Non-pigmented ciliary epithelial cell (primary cell): Measurements from ENCODE around the gene B3GALT6.

Experiments used
- DNase-seq: peaks from one replicate; pipeline ENCODE4 v3.0.0-alpha.2; 2010; ENCODE audit warnings: low read depth

The B3GALT6 gene

DNA sequence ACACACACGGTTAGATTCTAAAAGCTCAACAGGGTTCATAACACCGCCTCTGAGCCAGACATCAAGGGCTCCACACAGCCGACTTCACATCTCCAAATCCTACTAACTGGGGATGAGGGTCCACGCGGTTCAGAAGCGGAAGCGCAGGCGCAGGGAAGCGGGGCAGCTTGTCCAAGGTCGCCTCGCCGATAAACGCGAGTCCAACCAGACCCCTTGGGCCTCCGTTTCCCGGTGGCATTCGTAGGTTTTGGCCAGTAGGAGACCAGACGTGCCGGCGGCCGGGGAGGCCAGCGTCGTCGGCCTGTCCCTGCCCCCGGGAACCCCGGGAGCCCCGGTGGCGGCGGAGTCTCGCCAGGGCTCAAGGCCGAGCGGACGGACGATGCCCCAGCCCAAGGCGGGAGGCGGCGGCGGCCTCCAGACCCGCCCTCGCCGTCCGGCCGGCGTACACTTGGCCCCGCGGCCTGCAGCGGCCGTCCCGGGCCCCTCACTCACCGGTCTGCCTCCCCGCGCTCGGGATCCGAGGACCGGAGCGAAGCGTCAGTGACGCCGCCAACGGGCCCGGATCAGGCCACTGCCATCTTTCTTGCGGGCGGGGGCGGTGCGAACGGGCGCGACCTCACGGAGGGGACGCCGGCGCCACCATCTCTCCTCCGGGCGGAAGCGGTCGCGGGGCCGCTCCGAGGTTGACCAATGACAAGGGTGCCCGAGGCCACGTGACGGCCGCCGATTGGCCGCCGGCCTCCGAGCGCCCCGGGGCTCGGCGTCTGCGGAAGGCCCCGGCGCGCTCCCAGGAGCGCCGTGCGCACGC is 433 bp upstream of the B3GALT6 start, which contains the start of gene SDF4:
TSS of gene SDF4 (minus strand) at position 602 of the 808 bp plus-strand sequence. CDS start 3,229 bp downstream, outside the sequence.
- peak; percentile 63 for DNase-seq

GRCh38 chr1:1232796-1233566 is 944 bp downstream of the B3GALT6 start:
- DNase-seq: no peak

DNA sequence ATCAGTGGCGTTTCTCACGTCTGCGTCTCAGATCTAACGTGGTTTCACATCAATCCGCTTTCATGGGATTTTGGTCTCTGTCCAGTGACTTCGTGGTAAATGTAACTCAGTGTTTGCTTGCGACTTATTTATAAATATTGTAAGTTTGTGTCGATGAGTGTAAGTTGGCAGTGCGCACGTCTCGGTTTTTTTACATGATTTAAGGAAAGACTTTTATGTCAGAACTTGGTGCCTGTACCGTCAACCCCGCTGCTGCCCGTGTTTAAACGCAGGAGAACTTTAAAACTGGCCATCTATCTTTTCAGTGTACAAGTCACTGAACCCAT is 1.5 kb downstream of the B3GALT6 start:
- no peak for DNase-seq

- DNase-seq: no peak
Observed at GRCh38 chr1:1234180-1234808, 2.3 kb downstream of the B3GALT6 start.

- DNase-seq: no peak
Observed at GRCh38 chr1:1235016-1235744, 3.1 kb downstream of the B3GALT6 start.

- DNase-seq: no peak
Observed at GRCh38 chr1:1236176-1236763, 4.2 kb downstream of the B3GALT6 start.

DNA sequence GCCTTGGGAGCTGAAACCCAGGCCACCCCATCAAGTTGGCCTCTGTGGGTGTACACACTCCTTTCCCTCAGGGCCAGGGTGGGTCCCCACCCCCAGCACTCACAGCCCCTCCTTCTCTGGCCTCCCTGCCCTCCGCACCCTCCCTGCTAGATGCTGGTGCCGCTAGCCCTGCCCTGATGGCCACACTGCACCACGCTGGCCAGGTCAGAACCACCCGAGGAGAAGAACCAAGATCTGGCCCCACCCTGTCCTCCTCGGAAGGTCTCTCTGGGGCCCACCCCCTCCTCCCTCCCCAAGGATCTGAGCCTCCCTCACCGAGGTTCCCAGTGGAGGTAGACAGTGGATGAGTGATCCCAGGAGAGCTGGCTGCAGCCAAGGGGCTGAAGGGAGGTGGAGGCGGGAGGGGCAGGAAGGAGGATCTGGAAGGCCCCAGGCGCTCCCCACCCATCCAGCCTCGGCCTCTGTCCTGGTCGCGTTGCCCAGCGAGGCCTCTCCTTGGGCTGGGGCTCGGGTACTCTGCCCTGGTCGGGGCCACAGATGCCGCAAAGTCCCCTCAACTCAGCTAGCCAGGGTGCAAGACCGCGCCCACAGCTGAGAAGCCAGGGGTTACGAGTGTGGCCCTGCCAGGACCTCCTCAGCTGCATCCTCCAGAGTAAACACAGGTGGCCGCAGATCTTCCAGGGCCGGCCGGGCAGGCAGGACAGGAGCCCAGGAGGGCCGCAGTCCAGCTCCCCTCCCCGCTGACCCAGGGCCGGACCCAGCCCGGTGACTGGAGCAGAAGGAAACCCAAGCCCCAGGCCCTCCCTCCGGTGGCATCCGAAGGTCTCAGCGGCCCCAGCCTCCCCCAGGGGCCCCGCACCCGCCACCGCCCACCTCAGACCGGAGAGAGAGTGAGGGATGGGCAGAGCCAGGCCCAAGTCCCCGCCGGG is 5.2 kb downstream of the B3GALT6 start:
- DNase-seq: no peak

GRCh38 chr1:1237874-1238701 is 6.1 kb downstream of the B3GALT6 start:
- DNase-seq: no peak

GRCh38 chr1:1238702-1239178 is 6.7 kb downstream of the B3GALT6 start:
- no peak for DNase-seq

- no peak for DNase-seq
Observed at GRCh38 chr1:1239227-1239613, 7.2 kb downstream of the B3GALT6 start.

DNA sequence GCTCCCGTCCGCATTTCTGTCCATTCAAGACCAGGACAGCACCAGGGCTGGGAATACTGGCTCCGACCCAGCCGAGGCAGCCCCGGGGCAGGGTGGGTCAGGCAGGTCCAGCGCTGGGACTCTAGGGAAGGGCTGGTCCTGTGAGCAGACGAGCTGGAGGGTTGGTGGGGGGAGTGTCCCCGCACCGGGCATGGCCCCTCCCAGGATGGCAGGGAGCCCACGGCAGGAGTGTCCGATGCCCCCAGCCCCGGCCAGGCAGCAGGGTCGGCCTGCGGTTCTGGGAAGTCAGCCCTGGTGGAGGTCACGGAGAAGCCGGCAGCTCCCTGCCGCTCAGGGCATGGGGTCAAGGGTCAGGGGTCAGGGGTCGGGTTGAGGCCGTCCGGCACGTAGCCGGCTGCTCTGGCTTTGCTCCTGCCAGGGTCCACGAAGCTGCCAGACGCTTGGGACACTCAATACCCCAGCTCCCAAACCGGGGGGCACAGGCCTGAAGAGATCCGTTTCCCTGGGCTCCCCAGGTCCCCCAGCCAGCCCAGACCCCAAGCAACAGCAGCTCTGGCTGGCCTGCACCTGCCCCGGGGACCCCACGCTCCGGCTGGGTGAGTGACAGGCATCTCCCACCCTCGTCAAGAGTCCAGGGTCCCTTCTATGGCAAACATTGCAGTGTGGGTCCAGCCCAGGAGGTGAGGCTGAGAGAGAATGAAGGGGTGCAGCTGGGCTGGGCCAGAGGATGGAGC is 7.7 kb downstream of the B3GALT6 start:
- no peak for DNase-seq

- DNase-seq: no peak
Observed at GRCh38 chr1:1240348-1240732, 8.3 kb downstream of the B3GALT6 start.

DNA sequence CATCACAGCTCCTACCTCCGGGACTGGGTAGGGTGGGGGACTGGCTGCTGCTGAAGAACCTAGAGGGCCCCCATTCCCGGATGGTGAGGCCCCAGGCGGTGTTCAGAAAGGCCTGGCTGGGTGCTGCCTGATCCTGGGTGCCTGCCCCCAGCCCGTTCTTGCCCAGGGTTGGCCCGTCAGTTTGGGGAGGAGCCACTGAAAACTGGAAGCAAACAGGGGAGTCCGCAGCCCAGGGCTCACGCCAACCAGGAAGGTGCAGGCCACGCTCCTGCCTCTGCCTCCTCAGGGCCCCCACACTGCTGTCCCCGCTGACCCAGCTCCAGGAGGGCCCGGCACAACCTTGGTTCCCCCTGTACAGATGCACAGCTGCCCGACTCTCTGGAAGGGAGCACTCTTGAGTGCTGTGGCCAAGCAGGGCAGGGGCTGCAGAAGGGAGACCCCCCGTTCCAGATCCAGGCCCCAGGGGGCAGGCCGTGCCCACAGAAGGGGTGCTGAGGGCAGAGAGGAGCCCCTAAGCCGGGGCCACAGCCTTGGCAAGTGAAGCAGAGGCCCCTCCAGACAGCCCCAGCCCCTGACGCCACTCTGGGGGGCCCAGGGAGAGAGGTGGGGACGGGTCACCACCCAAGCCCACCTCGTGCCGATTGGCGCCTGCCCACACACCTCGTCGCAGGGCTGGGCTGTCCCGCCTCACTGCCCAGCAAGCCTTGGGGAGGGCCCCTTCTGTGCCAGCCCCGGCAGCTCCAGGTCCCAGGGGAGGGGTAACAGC is 9.0 kb downstream of the B3GALT6 start:
- no peak for DNase-seq

DNA sequence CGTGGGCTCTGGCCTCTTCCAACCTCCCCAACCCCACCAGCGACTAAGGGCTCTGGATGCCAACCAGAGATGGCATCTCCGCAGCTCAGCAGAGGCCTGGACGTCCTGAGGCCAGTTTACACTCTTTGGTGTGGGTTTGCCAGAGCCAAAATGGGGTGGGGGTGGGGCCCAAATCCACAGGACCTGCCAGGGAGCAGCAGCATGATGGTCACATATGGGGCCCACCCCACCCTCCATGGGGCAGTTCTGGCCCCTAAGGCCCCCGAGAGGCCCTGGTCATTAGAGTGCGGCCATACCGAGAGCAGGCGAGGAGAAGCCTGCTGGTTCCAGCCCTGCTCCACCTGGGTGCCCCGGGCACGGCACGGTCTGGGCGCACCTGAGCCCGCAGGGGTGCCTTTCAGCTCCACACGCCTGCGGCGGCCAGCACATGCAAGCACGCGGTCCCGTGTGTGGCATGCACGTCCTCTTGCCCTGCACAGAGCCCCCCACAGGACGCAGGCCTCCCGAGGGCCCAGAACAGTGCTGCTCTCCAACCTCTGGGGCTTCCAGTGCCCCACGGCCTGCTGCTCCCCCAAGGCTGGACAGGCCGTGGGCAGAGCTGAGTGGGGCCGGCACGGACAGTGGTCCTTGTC is 9.7 kb downstream of the B3GALT6 start:
- DNase-seq: no peak

DNA sequence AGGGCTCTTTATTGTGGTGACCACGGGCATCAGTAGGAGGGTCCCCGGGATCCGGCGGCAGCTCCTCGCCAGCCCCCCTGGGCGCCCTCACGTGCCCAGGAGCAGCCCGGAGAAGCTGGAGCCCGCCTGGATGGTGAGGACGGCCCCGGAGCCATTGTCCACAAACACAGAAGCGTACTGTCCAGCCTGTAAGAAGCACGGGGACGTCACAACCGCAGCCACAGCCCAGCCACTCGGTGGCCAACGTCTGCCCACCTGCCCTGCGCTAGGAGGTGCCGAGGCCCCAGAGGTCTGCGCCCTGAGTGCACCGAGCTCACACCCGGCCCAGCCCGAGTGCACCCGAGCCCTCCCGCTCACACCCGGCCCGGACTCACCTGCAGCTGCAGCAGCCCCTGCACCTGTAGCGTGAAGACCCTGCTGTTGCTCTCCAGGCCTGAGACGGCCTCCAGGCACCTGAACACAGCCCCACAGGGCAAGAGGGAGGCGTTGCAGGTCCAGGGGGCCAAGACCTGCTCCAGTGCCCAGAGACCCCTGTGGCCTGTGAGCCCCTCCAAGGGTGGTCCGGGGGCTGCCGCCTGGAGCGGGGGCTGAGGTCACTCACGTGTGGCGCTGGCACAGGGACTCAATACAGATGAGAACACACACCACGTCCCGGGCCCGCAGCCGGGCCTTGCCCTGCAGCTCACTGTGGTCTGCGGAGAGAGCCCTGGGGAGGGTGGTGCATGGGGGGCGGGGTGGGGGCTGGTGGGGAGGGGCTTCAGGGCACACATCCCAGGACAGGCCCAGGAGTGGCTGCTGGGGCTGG is 10.6 kb downstream of the B3GALT6 start:
- DNase-seq: no peak

- DNase-seq: no peak
Observed at GRCh38 chr1:1243266-1243660, 11.2 kb downstream of the B3GALT6 start.

DNA sequence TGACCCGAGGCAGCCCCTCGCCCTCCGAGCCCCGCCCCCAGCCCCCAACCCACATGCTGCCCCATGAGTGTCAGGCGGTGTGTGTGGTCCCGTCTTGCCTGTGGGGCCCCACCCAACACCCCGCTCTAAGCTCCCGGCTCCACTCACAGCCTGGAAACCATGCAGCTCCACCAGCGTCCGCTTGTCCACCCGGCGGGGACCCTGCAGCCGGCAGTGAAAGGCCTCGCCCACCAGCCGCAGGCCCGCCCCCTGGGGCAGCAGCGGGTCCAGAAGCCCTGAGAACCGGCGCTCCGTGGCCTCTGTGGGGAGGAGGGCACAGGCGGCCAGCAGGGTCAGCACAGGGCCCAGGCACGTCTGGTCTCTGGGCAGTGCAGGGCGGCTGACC is 11.8 kb downstream of the B3GALT6 start:
- no peak for DNase-seq
